ENCODE results near the gene HSF5. TPM values are rescaled to one million over a fixed set of nuclear protein-coding genes. Genes with fewer than 3 reads are reported as not detected.

HSF5 gene
- total and polyA plus RNA-seq, 2 of the 4 experiments (the other 2 are of a cell fraction), result not detected

DNA sequence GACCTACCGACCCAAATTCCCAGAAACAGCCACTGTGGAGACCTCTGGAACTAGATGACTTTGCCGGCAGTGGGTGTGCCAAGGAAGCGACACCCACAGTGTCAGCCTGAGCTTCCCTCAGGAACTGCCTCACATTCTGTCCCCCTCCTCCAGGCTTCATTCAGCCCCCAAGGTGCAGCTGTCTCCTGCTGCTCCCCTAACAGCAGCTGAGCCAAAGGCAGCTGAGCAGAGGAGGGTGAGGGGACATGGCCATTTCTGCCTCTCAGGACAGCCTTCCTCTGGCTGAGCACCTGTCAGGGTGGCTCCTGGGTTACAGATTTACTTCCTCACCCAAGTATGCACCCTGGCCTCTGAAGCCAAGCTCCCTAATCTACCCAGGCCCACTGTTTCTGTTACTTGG is 48.3 kb upstream of the HSF5 start:
- H3K27ac ChIP-seq (ENCODE audit: insufficient read depth, low read length), result no peak overlapping the region
- no peak overlapping the region for H2BK15ac ChIP-seq (ENCODE audit: low read depth, low read length)
- TF ChIP-seq BHLHE40 (IDR thresholded peaks at IDR 0.05; ENCODE audit: low read depth, low read length) (no peak), RAD21 (IDR thresholded peaks at IDR 0.05; ENCODE audit: low read length) (no peak), RFX5 (IDR thresholded peaks at IDR 0.05; ENCODE audit: low read depth, low read length) (no peak), CEBPB (IDR thresholded peaks at IDR 0.05; ENCODE audit: low read depth, low read length) (no peak)
- TF ChIP-seq, protein P1, sequence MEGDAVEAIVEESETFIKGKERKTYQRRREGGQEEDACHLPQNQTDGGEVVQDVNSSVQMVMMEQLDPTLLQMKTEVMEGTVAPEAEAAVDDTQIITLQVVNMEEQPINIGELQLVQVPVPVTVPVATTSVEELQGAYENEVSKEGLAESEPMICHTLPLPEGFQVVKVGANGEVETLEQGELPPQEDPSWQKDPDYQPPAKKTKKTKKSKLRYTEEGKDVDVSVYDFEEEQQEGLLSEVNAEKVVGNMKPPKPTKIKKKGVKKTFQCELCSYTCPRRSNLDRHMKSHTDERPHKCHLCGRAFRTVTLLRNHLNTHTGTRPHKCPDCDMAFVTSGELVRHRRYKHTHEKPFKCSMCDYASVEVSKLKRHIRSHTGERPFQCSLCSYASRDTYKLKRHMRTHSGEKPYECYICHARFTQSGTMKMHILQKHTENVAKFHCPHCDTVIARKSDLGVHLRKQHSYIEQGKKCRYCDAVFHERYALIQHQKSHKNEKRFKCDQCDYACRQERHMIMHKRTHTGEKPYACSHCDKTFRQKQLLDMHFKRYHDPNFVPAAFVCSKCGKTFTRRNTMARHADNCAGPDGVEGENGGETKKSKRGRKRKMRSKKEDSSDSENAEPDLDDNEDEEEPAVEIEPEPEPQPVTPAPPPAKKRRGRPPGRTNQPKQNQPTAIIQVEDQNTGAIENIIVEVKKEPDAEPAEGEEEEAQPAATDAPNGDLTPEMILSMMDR (conservative IDR thresholded peaks at IDR 0.05; ENCODE audit: low read depth, low read length), result no peak
- intact Hi-C loops (cut with micrococcal nuclease), result no loop called here
- CTCF ChIA-PET, result no interaction called here
- no peak overlapping the region for H2BK120ac ChIP-seq (ENCODE audit: low read depth, low read length)
- H4K5ac ChIP-seq (ENCODE audit: low read depth, low read length), result no peak overlapping the region
- no peak overlapping the region for H2AK9ac ChIP-seq (replicated peaks; ENCODE audit: low read depth, low read length, poor library complexity)
- no peak overlapping the region for H4K8ac ChIP-seq (ENCODE audit: low read depth in 2 of 2, low read length in 2 of 2)
- H2BK5ac ChIP-seq (ENCODE audit: low read depth, low read length, poor library complexity, severe bottlenecking), result no peak overlapping the region
- no peaks in the 10 kb centered on the region for H3K36me3 ChIP-seq (ENCODE audit: control insufficient read depth, insufficient read depth, low read length)
- no peak overlapping the region for H3K56ac ChIP-seq (ENCODE audit: extremely low read depth, insufficient read depth, low read length)
- POLR2A ChIA-PET (ENCODE audit: unreplicated experiment), result no interaction called here
- H3K4ac ChIP-seq (ENCODE audit: low read depth, low read length), result no peak overlapping the region
- H3K79me1 ChIP-seq (ENCODE audit: low read depth in 1 of 2, low read length in 2 of 2), result no peaks in the 10 kb centered on the region
- H2BK20ac ChIP-seq (ENCODE audit: low read depth, low read length), result no peak overlapping the region
- H3K4me3 ChIP-seq (ENCODE audit: insufficient read depth, low read depth, low read length), result no peak overlapping the region
- dilution Hi-C loops (cut with HindIII; ENCODE audit: low sequenced_read_pairs, unreplicated experiment), result no loop called here
- no TSS peak for BruUV-seq (replicated peaks)
- H3K9me1 ChIP-seq (ENCODE audit: insufficient read depth, low read length), result peaks cover 6% of the 10 kb centered on the region; the same call in 1 of the 2 replicates
- no peaks in the 10 kb centered on the region for H4K20me1 ChIP-seq (ENCODE audit: insufficient read depth, low read length)
- ATAC-seq (ENCODE audit: low read depth) (no peak), DNase-seq (no peak)
- no peak overlapping the region for H2AFZ ChIP-seq (replicated peaks; ENCODE audit: low read length, poor library complexity)
- peaks cover 29% of the 10 kb centered on the region for H3K27me3 ChIP-seq (ENCODE audit: control insufficient read depth, insufficient read depth, low read length)
- H3K4me1 ChIP-seq (ENCODE audit: control insufficient read depth, insufficient read depth, low read length), result peaks cover 5% of the 10 kb centered on the region; the same call in 1 of the 2 replicates
- H3K4me2 ChIP-seq (ENCODE audit: low read depth, low read length), result no peak overlapping the region
- no peak overlapping the region for H2AK5ac ChIP-seq (ENCODE audit: low read depth, low read length)
- no peak overlapping the region for H3K9ac ChIP-seq (ENCODE audit: low read depth, low read length)
- no peaks in the 10 kb centered on the region for H3K9me3 ChIP-seq (ENCODE audit: control insufficient read depth, insufficient read depth, low read length)
- no CpG with 5 or more reads among the region's 3 CpGs for WGBS, 2 experiments (ENCODE audit: extremely low coverage in 2 of 2, insufficient read length in 1 of 2)
- in situ Hi-C loops (cut with MboI; ENCODE audit: low sequenced_read_pairs), result no loop called here
- H3K23ac ChIP-seq (ENCODE audit: low read depth, low read length), result no peak overlapping the region
- no peak overlapping the region for H3K18ac ChIP-seq (ENCODE audit: low read depth, low read length)
- no peak overlapping the region for H3K14ac ChIP-seq (replicated peaks; ENCODE audit: low read depth, low read length)
- H4K91ac ChIP-seq (ENCODE audit: insufficient read depth, low read depth, low read length), result no peak overlapping the region

Data from IMR-90 (cell line).